Left forelimb (tissue), 1 donor: ENCODE results near the gene PARP3.
A peak's percentile ranks its signal among the peaks of the same experiment; 100 is the strongest.

Experiments
- DNase-seq: peaks from one replicate; pipeline ENCODE4 v3.0.0-alpha.2; 2018; ENCODE audit warnings: low spot score

The PARP3 gene

DNA sequence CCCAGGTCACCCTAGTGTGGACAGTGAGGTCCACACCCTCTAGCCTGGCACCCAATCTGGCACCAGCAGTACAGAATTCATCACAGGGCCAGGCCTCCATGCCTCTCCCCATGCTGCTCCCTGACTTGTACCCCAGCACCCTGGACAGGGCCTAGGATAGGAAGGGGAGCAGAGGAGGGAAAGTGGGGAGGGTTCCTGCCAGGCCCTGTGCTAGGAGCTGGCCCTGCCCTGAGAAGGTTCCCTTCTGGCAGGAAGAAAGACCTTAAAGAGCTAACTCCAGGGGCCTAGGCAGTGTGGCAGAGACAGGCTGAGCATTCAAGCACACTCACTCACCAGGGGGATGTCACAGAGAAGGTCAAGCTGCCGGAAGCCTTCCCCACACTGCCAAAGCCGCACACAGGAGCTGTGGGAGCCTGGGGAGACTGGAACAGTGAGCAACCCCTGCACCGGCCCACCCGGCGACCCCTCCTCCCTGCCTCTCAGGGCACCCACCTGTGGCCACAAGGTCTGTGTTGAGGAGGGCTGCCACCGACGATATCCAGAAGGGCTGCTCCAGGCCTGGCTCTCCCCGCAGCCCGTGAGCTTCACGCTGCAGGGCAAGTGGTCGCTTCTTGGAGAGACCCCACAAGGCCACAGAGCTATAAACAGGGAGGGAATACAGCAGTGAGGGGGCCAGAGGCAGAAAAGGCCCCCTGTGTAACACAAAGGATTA lies 7.9 kb upstream of the PARP3 start:
- no peak for DNase-seq

DNA sequence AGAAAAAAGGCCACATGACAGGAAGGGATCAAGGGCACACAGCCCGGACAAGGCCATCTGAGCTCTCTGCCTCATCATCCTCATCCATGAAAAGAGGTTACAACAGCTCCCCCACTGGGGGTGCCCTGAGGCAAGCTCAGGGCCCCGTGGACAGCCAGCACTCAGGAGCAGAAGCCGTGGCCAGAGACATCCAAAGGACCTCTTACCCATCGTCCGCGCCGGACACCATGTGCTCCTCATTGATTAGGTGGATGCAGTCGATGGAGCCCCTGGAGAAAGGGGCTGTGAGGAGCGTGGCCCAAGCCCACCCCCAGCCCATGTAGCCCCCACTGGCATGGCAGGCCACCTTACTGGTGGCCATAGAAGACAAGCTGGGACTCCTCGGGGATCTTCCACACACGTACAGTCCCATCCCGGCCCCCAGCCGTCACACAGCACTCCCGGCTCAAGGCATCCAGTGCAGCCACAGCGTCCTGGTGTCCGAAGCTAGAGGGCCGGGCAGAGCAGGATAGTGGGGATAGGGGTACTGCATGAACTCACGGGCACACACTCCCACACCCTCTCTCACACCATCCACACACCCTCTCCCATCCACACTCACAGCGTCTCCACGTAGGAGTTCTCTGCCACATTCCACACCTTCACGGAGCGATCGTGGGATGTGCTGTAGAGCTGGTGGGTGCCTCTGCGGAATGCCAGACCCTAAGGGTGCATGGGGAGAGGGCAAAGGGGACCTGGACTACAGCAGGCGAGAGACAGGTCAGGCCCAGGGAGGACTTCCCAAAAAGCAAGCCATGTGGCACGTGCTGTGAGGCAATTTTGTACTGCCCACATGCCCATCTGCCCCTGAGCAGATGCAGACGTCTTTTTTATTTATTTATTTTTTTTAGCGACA lies 6.9 kb upstream of the PARP3 start:
- DNase-seq, result no peak

DNA sequence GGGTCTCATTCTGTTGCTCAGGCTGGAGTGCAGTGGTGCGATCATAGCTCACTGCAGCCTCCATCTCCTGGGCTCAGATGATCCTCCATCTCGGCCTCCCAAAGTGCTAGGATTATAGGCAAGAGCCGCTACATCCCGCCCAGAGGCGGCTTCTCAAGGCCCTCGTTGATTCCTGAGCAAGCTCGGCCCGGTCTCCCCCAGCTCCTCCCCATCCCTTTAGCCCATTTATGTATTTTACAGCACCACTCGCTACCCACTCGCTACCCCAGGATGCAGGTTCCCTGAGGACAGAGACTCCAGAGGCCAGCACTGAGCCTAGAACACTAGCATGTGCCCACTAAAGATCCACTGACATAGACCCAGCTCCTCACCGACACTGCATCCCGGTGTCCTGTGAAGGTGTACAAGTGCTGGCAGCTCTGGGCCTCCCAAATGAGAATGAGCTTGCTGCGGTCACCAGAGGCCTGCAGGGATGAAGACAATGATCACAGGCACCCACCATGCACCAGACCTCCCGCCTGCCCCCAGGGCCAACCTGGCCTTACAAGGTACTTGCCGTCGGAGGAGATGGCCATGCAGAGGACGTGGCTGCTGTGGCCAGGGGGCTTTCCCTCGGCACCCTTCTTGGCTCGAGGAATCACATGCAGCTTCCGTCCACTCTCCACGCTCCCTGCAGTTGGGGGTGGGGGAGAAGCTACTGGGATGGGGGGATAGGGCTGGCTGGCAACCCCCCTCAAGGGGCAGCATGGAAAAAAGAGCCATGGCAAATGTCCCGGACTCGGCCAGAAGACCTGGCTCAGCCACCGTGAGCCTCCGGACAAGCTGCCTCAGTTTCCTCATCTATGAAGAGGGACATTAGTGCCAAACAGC lies 6.0 kb upstream of the PARP3 start:
- DNase-seq, result no peak

DNA sequence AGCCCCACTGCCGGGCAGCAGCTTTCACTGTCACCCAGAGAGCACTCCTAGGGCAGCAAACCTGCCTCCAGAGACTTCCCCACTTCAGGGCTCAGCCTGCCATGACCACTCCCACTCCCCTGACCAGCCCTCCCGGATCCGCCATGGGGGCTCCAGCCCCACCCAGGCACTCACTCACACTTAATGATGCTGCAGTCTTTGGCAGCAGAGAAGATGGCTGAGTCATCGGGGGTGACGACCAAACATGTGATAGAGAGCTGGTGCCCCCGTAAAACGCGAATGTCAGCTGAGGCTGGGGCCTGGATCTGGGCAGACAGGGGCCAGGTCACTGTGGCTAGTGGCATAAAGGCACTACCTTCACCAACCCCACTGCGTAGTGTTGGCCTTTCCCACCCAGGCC lies 5.1 kb upstream of the PARP3 start:
- DNase-seq, result no peak

DNA sequence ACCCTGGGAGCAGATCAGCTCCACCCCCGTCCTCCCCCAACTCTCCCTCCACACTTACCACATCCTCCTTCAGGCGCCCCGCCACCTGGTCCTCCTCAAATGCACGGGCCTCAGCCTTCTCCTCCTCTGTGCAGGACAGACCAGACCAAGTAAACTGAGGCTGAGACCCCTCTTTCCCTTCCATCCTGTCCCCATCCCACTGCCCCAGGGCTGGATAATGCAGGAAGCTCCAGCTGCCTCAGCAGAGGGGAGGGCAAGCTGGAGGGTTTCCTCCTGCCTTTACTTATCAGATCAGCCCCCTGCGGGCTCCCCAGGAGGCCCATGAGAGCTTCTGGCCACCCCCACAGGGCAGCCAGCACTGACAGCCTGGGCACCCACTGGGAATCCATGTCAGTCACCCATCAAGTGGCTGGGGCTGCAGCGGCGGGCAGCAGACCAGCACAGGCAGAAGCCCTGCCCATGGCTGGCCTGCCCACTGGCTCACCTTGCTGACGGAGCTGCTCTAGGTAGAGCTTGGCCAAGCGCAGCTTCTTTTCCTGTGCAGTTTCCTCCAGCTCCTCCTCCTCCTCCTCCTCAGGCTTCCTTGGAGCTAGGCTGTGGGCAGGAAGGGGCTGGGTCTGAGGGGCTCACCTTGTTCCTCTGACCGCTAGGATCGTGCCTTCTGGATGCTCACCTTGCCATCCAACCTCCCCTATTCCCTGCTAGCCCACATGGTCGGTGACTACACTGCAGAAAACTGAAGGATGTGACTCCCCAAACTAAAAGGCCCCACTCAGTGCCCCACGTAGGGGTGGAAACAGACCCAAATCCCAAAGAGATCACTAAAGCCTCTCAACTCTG lies 4.3 kb upstream of the PARP3 start:
- no peak for DNase-seq

DNA sequence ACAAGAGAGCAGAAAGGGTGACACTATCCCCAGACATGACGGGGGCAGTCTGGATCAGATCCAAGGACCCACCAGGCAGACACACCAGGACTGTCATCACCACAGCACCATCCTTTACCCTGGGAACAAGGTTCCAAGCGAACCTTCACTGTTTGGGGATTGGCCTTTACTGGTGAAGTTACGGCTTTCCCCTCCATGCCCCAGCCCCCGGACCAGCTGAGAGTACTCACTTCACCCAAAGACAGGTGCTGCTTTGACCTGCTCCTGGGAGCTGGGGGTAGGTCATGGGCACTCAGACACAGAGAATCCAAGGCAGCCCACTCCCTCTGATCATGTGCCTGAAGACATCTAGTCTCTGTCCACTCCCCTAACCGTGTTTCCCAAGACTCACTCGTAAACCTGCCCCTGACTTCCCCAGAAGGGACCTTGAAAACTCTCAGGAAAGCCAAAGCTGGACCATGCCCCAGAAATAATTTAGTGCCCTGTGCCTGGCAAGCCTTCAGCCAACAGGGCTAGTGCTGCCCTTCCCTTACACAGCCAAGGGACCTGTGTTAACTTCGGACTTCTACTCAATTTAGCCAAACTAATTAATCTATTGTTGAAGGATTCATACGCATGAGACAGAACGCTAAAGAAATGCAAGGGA lies 3.3 kb upstream of the PARP3 start:
- DNase-seq, result no peak

DNA sequence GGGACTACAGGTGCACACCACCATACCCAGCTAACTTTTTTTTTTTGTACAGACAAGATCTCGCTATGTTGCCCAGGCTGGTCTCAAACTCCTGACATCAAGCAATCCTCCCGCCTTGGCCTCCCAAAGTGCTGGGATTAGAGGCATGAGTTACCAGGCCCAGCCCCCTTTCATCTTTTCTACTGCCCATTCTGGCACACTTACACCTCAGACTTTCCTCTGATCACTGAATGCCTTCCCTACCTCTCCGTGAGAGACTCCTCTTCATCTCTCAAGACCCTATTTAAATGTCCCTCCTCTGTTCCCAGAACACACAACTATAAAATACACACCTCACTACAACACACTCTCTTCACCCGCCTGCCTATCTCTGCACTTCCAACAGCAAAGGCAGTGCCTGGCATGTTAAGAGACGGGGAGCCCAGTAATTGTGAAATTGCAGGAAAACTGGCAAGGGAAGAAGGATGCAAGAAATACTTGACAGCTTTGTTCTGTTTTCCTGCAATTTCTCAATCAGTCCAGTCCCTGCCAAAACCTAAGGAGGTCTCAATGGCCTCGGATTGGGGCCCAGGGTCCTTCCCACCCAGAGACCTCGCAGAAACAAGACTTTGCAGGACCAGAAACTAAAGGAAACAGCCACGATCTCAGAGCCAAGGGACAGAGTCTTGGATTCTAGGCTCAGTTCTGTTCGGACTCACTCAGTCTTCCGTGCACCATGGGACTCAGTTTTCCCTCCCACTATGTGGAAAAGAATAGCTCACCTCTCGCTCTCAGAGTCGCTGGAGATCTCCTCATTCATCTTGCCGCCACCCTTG lies 1.3 kb upstream of the PARP3 start:
- no peak for DNase-seq

DNA sequence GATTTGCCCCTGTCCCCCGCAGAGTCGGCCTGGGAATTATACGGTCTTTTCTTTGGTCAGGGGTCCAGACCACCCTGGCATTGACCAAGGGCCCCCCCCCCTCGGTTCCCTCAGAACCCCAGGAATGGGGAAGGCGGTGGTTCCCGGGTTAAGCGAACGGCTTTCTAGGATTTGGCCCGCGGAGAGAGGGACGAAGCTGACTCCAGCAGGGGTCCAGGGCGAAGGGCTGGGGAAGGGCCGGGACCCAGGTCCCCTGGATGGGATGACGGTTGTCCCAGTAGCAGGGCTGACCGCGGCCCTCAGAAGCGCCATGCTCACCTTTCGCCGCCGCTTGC lies 733 bp upstream of the PARP3 start:
- DNase-seq, result no peak

DNA sequence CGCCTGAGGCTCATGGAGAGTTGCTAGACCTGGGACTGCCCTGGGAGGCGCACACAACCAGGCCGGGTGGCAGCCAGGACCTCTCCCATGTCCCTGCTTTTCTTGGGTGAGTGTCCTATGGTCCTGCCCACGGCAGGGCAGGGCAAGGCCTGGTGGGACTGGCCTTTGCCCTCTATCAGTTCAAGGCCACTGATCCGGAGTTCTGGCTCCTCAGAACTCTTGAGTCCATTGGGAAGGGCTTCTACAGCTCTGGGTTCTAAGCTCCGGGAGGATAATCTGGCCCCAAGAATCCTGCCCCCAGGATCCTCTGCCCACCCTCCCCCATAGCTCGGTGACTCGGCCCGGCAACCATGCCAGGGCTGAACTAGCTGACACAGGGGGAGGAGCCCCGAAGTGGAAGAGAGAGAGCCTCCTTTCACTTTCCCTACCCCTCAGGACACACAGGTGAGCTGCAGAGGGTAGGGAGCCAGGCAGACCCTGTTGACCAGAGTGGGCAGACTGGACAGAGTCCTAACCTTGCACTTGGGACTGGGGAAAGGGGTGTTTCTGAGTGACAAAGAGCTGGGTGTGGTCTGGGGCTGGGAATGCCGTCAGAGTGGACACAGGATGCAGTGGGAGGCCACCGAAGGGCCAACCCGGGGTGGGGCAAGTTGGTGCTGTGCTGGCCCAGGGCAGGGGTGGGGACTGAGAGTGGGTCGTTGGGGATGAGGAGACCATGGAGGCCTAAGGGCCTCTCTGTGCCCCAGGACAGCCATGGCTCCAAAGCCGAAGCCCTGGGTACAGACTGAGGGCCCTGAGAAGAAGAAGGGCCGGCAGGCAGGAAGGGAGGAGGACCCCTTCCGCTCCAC lies 664 bp downstream of the PARP3 start:
- peak; percentile 65 for DNase-seq

DNA sequence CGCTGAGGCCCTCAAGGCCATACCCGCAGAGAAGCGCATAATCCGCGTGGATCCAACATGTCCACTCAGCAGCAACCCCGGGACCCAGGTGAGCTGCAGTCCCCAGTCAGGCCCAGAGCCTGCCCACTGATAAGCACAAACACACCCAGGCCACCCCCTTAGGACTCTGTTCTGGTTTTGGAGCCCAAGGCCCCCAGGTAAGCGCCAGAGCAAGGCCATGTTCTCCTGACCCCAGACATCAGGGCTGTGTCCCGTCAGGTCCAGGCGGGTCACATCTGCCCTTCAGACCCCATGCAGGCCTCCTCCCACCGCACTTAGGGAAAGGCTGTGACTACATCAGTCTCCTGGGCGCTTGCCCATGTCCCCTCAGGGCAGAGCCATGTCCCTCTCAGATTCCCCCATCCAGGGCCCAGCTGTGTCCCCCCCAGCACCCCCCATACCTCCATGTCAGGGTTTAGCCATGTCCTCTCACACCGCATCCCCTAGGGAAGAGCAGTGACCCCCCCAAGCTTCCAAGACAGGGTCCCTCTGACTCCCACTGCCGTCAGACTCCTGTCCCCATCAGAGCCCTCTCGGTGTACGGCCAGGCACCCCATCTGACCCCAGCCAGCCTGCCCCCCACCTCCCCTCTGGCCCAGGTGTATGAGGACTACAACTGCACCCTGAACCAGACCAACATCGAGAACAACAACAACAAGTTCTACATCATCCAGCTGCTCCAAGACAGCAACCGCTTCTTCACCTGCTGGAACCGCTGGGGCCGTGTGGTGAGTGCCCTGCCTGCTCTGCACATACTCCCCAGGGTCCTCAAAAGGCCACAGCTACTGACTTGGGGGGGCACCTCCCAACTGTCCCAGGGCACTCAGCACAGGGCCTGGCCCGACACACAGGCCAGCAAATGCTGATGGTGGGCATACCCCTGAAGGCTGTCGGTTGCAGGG lies 1.6 kb downstream of the PARP3 start:
- peak; percentile 58 for DNase-seq

DNA sequence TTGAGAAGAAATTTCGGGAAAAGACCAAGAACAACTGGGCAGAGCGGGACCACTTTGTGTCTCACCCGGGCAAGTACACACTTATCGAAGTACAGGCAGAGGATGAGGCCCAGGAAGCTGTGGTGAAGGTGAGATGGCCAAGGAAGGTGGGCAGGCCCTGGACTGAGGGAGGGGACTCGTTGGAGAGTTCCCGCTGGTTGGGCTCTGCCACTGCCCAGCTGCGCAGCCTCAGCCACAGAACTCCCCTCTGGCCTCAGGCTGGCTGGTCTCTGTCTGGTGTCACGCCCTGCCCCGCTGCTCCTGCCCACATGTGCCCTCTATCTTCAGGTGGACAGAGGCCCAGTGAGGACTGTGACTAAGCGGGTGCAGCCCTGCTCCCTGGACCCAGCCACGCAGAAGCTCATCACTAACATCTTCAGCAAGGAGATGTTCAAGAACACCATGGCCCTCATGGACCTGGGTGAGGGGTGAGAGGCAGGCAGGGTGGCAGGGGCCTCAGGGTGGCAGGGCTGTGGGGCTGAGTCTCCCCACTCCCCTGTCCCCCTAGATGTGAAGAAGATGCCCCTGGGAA lies 2.4 kb downstream of the PARP3 start:
- peak; percentile 57 for DNase-seq

DNA sequence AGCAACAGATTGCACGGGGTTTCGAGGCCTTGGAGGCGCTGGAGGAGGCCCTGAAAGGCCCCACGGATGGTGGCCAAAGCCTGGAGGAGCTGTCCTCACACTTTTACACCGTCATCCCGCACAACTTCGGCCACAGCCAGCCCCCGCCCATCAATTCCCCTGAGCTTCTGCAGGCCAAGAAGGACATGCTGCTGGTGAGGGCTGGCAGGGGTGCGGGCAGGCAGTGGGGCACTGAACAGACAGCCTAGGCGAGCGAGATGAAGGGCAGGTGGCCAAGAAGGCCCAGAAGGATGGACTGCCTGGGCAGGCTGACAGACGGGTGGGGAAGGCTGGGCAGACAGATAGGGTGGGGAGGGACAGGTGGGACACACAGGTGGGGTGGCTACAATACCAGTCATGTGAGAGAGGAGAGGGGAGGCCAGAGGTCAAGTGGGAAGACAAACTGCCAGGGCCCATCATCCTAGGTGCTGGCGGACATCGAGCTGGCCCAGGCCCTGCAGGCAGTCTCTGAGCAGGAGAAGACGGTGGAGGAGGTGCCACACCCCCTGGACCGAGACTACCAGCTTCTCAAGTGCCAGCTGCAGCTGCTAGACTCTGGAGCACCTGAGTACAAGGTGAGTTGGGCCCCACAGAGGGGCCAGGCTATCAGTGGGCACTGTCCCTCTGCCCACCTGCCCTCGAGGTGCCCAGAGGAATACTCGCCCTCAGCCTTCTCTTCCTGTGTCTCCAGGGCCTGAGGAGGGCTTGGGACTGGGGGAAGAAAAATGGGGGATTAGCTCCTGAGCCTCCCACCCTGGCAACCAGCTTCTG lies 3.1 kb downstream of the PARP3 start:
- DNase-seq, result peak; percentile 46

DNA sequence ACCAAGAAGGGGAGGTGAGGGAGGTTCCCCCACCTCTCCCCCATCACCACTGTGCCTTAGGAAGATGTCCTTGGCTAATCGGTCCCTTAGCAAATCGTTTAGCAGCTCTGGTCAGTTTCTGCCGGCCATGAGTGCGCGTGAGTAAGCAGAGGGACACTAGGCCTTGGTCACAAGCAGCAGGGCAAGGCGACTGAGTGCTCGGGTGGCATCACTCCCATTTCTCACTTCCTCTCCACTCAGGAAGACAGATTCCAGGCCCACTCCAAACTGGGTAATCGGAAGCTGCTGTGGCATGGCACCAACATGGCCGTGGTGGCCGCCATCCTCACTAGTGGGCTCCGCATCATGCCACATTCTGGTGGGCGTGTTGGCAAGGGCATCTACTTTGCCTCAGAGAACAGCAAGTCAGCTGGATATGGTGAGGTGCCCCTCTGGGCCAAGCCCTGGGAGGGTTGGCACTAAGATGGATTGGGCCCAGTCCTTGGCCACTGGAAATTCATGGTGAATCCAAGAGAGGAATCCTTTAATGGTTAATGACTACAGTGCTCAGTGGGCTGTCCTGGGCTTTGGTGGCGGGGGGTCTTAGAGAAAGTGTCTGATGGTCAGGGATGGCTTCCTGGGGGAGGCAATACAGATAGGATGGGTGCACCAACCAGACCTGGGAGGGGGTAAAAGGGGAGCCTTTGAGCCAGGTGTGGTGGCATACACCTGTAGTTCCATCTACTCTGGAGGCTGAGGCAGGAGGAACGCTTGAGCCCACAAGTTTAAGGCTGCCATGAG lies 4.0 kb downstream of the PARP3 start:
- peak; percentile 53 for DNase-seq

DNA sequence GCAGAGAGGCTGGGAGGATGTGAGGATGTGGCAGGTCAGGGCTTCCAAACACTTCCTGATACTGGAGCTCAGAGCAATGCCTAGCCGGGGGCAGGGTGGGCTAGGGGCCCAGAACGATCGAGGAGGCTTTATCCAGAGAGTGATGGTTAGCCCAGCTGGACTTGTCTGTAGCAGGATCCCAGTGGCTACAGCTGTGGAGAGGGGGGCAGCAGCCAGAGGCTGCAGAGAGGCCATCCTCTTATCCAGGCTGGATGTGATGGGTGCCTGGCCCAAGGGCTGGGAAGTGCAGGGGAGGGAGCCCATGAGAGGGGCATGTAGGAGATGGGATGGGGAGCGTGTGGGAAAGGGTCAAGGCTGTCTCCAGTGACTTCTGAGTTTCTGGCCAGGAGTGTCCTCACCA lies 4.6 kb downstream of the PARP3 start:
- DNase-seq, result peak; percentile 36

DNA sequence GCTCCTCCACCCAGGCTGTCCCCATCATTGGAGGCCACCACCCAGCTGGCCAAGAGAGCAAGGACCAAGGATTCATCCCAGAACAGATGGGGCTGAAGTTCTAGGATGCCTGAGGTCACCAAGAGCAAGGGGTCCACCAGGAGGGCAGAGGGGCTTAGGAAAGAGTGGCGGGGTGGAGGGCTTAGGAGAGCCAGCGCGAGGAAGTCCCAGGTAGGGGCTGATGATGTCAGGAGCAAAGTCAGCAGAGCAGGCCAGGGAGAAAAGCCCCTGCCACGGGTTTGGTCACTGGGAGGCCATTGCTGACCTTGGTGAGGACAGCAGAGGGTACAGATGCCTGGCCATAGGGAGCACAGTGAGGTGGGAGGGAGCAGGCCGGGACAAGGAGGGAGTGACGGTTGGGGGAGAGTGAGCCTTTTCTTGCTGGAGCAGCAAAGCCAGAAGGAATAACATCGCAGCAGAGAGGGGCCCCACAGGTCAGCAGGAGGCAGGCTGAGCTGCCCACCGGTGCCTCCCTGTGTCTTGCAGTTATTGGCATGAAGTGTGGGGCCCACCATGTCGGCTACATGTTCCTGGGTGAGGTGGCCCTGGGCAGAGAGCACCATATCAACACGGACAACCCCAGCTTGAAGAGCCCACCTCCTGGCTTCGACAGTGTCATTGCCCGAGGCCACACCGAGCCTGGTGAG lies 5.2 kb downstream of the PARP3 start:
- DNase-seq, result no peak
